ENCODE measurements around the gene NUP35. TPM values are rescaled to one million over a fixed set of nuclear protein-coding genes. Genes with fewer than 3 reads are reported as not detected.
"Not testable (repeated sequence)": the region's sequence is repeated elsewhere in the genome, so short reads cannot be mapped to it uniquely, and the experiment has no call there.

NUP35 gene
- total RNA-seq, 4 donors from 2014 or later, result 15.6 to 21.8 (median 19.8) TPM

DNA sequence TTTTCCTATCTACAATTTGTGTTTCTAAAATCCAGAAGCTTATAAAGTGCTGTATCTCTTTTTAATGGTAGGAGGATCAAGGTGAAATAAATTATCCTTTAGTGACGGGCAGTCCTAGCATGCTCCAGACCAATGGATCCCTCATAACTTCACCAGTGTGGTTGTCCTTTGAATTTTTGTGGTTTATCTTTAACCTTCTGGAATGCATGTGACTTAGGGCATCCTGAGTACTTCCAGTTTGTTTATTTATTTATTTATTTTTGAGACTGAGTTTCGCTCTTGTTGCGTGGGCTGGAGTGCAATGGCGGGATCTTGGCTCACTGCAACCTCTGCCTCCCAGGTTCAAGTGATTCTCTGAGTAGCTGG, 40.4 kb downstream of the NUP35 start:
- WGBS, 2 donors, result 90 to 93% methylated on average over 4 of the region's 4 CpGs
- no peak overlapping the region for H3K4me3 ChIP-seq (ENCODE audit: low read depth, poor library complexity, severe bottlenecking)
- intact Hi-C loops (cut with DNase I; ENCODE audit: low total_unique reads), result loop anchor here (5.0 kb wide), 1 partner anchor 1727 kb away; no protein-coding TSS in a partner anchor
- DNase-seq (ENCODE audit: low spot score in 2 of 2), result no peak
- TF ChIP-seq POLR2A (IDR thresholded peaks at IDR 0.05), result no peak
- TF ChIP-seq, protein P1, sequence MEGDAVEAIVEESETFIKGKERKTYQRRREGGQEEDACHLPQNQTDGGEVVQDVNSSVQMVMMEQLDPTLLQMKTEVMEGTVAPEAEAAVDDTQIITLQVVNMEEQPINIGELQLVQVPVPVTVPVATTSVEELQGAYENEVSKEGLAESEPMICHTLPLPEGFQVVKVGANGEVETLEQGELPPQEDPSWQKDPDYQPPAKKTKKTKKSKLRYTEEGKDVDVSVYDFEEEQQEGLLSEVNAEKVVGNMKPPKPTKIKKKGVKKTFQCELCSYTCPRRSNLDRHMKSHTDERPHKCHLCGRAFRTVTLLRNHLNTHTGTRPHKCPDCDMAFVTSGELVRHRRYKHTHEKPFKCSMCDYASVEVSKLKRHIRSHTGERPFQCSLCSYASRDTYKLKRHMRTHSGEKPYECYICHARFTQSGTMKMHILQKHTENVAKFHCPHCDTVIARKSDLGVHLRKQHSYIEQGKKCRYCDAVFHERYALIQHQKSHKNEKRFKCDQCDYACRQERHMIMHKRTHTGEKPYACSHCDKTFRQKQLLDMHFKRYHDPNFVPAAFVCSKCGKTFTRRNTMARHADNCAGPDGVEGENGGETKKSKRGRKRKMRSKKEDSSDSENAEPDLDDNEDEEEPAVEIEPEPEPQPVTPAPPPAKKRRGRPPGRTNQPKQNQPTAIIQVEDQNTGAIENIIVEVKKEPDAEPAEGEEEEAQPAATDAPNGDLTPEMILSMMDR (IDR thresholded peaks at IDR 0.05), result no peak

DNA sequence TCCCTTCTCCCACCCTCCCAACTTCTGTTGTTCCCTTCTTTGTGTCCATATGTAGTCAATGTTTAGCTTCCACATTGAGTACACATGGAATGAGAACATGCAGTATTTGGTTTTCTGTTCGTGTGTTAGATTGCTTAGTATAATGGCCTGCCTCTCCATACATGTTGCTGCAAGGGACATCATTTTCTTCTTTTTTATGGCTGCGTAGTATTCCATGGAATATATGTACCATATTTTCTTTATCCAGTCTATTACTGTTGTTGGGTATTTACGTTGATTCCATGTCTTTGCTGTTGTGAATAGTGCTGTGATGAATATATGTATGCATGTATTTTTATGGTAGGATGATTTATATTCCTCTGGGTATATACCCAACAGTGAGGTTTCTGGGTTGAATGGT, 42.0 kb downstream of the NUP35 start:
- no peak overlapping the region for H3K4me3 ChIP-seq (ENCODE audit: low read depth, poor library complexity, severe bottlenecking)
- TF ChIP-seq, protein P1 (IDR thresholded peaks at IDR 0.05), result no peak
- no peak for TF ChIP-seq POLR2A (IDR thresholded peaks at IDR 0.05)
- intact Hi-C loops (cut with DNase I; ENCODE audit: low total_unique reads), result loop anchor here (5.0 kb wide), 1 partner anchor 1729 kb away; no protein-coding TSS in a partner anchor
- 97 to 99% methylated on average over 3 of the region's 3 CpGs for WGBS, 2 donors
- no peak for DNase-seq (ENCODE audit: low spot score in 2 of 2)

DNA sequence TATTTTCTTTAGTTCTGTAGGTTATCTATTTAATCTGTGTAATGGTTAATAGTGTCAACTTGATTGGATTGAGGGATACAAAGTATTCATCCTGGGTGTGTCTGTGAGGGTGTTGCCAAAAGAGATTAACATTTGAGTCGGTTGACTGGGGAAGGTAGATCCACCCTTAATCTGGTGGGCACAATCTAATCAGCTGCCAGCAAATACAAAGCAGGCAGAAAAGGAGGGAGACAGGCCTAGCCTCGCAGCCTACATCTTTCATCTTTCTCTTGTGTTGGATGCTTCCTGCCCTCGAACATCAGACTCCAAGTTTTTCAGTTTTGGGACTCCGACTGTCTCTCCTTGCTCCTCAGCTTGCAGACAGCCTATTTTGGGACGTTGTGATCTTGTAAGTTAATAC, 42.7 kb downstream of the NUP35 start:
- not testable (repeated sequence) for DNase-seq (ENCODE audit: low spot score in 2 of 2); H3K4me3 ChIP-seq (ENCODE audit: low read depth, poor library complexity, severe bottlenecking)
- intact Hi-C loops (cut with DNase I; ENCODE audit: low total_unique reads), result loop anchor here (5.0 kb wide), 1 partner anchor 1730 kb away; no protein-coding TSS in a partner anchor
- WGBS, 2 donors, result 72 to 87% methylated on average over 5 of the region's 5 CpGs

DNA sequence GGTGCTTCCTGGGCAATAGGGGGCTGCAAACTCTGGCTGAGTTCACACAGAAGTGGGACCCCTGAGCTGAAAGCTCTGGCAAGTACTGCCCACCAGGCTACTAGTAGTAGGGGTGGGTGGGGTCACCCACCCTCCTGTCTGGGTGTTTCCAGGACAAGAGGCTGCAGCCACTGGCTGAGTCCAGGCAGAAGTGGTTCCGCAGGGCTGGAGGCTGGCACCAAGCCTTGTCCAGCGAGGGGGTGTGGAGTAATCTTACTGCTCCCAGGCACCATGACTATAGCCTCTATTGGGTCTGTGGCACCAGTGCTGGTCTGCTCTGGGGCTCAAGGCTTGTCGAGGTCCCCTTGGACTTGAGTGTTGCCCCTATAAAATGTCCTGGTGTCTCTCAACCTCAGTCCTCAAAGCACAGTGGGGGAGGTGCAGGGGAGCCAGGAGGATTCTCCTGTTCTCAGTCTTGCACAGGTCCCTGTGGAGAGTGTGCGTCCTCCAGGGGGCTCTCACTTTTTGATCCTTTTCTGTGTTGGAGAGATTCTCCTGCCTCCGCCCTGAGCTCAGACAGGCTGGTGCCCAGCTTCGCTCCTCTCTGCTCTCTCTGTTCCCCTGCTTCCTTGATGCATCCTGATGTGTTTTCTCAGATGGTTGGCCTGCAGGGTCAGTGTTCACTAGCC, 48.1 kb downstream of the NUP35 start:
- no peak for DNase-seq (ENCODE audit: low spot score in 2 of 2)
- WGBS, 2 donors, result 93 to 99% methylated on average over 6 of the region's 6 CpGs
- intact Hi-C loops (cut with DNase I; ENCODE audit: low total_unique reads), result no loop called here
- TF ChIP-seq, protein P1 (IDR thresholded peaks at IDR 0.05), result no peak
- no peak for TF ChIP-seq POLR2A (IDR thresholded peaks at IDR 0.05)
- H3K4me3 ChIP-seq (ENCODE audit: low read depth, poor library complexity, severe bottlenecking), result no peak overlapping the region

DNA sequence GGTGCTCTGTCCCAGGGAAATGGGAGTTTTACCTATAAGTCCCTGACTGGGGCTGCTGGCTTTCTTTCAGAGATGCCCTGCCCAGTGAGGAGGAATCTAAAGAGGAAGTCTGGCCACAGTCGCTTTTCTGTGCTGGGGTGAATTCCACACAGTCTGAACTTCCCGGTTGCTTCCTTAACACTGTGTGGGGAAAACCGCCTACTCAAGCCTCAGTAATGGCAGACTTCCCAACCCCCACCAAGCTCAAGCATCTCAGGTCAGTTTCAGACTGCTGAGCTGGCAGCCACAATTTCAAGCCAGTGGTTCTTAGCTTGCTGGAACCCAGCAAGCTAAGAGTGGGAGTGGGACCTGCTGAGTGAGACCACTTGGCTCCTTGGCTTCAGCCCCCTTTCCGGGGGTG, 54.9 kb downstream of the NUP35 start:
- WGBS, 2 donors, result 84 to 95% methylated on average over 4 of the region's 4 CpGs
- no peak for TF ChIP-seq POLR2A (IDR thresholded peaks at IDR 0.05)
- TF ChIP-seq, protein P1 (IDR thresholded peaks at IDR 0.05), result no peak
- no peak for DNase-seq (ENCODE audit: low spot score in 2 of 2)
- H3K4me3 ChIP-seq (ENCODE audit: low read depth, poor library complexity, severe bottlenecking), result no peak overlapping the region
- intact Hi-C loops (cut with DNase I; ENCODE audit: low total_unique reads), result no loop called here

DNA sequence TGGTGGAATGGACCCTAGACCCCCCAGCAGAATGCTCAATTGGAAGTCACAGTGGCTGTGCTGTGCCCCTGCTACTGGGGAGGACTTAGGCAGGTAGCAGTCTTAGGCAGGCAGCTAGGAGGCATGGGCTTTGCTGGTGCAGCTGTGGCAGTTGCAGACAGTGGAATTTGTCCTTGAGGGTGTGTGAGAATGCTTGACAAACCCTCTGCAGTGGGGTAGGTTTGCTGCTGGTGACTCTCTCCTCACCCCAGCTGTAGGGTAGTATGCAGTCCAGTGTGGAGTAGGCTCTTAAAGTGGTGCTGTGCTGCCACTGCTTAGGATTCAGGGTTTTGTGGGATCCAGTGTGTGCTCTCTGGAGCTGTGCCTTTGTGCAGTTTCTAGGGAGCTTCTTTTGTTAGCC, 61.3 kb downstream of the NUP35 start:
- no peak for DNase-seq (ENCODE audit: low spot score in 2 of 2)
- intact Hi-C loops (cut with DNase I; ENCODE audit: low total_unique reads), result no loop called here
- TF ChIP-seq POLR2A (IDR thresholded peaks at IDR 0.05), result no peak
- TF ChIP-seq, protein P1 (IDR thresholded peaks at IDR 0.05), result no peak
- H3K4me3 ChIP-seq (ENCODE audit: low read depth, poor library complexity, severe bottlenecking), result no peak overlapping the region

Data from lower leg skin (tissue), 4 donors.